HCT116 (cell line): ENCODE data around the gene HTR3A. TPM values are rescaled to one million over a fixed set of nuclear protein-coding genes. Genes with fewer than 3 reads are reported as not detected.

ENCODE experiments used
- ATAC-seq: fragments of 200-7000 bp; cut with Tn5 transposase; 2 replicates; pipeline ENCODE4 v1.9.1; 2020; ENCODE audit warnings: mild to moderate bottlenecking, moderate library complexity
- BruUV-seq: library from RNA; stranded (reverse); fragments of 400-500 nt; replicated peaks from 2 replicates; lab custom pipeline; 2021; lab: Mats Ljungman, UMichigan
- CTCF ChIA-PET: fragments of 300-600 bp; sonication (Branson Sonifier 250); formaldehyde crosslinking; loops from one replicate; lab custom pipeline; 2021; ENCODE audit warnings: antibody characterized with exemption; lab: Charles Lee
- POLR2A ChIA-PET: fragments of 300-600, 350-600 bp; sonication (Branson Sonifier 250); formaldehyde crosslinking; loops from one replicate; lab custom pipeline; 2021; ENCODE audit warnings: antibody characterized with exemption; lab: Charles Lee
- RAD21 ChIA-PET, 2 experiments: fragments of 300-600 bp; sonication (Branson Sonifier 250); formaldehyde crosslinking; loops; one replicate each; lab custom pipeline; 2023; ENCODE audit warnings: low total read pairs in 2 of 2; ENCODE audit not compliant: uncharacterized antibody in 2 of 2, unreplicated experiment in 2 of 2, low non-redundant PET in 1 of 2; lab: Charles Lee
- DNase-seq: peaks from one replicate; pipeline ENCODE4 v3.0.0-alpha.2; 2010; ENCODE audit warnings: low read depth, low spot score
- H2AFZ ChIP-seq: fragments of 200-600 bp; shearing (Covaris generic), sonication (generic); 2 replicates; pipeline ENCODE4 v1.6.1; 2017; ENCODE audit warnings: low read depth, mixed run types, mixed read lengths, antibody characterized with exemption, low read length; ENCODE audit not compliant: poor library complexity, severe bottlenecking
- H3K27ac ChIP-seq: 2 replicates; pipeline ENCODE4 v1.5.1; 2012; ENCODE audit warnings: low read depth, low read length
- H3K27me3 ChIP-seq: fragments of 200-600 bp; sonication (generic); 2 replicates; pipeline ENCODE4 v1.6.1; 2016; ENCODE audit warnings: mixed run types, low read length, mixed read lengths; ENCODE audit not compliant: insufficient read depth
- H3K36me3 ChIP-seq, 2 experiments: fragments of 200-500 bp in 1 of 2; fragments of 200-600 bp in 1 of 2; sonication (Bioruptor generic) in 1 of 2; sonication (generic) in 1 of 2; 2 replicates each; pipeline versions ENCODE4 v1.5.1 to v1.6.1; 2014 to 2016; ENCODE audit warnings: low read length in 2 of 2, inconsistent platforms in 1 of 2, mixed read lengths in 1 of 2, mixed run types in 1 of 2; ENCODE audit not compliant: insufficient read depth in 2 of 2, control insufficient read depth in 1 of 2
- H3K4me1 ChIP-seq, 2 experiments: fragments of 200-600 bp in 1 of 2; sonication (generic) in 1 of 2; 2 replicates each; pipeline versions ENCODE4 v1.5.1 to v1.6.1; 2012 to 2017; ENCODE audit warnings: low read length in 2 of 2, inconsistent platforms in 1 of 2, mild to moderate bottlenecking in 1 of 2, mixed read lengths in 1 of 2, mixed run types in 1 of 2, moderate library complexity in 1 of 2; ENCODE audit not compliant: insufficient read depth in 2 of 2, control insufficient read depth in 1 of 2
- H3K4me2 ChIP-seq: fragments of 200-600 bp; sonication (generic); 2 replicates; pipeline ENCODE4 v1.6.1; 2017; ENCODE audit warnings: mixed run types, low read length, mixed read lengths
- H3K4me3 ChIP-seq, 2 experiments: fragments of 200-600 bp in 1 of 2; sonication (generic) in 1 of 2; replicated peaks in 1 of 2; 2 replicates each; pipeline ENCODE4 v1.5.1; 2011 to 2016; ENCODE audit warnings: low read length in 2 of 2, control low read depth in 1 of 2, low read depth in 1 of 2, mild to moderate bottlenecking in 1 of 2, mixed read lengths in 1 of 2, mixed run types in 1 of 2
- H3K79me2 ChIP-seq: fragments of 200-600 bp; sonication (generic); 2 replicates; pipeline ENCODE4 v1.6.1; 2017; ENCODE audit warnings: mild to moderate bottlenecking, mixed run types, low read length, moderate library complexity, mixed read lengths; ENCODE audit not compliant: insufficient read depth
- H3K9ac ChIP-seq: fragments of 200-600 bp; sonication (generic); 2 replicates; pipeline ENCODE4 v1.6.1; 2016; ENCODE audit warnings: low read length, mixed read lengths
- H3K9me2 ChIP-seq: fragments of 200-600 bp; sonication (generic), shearing (Covaris generic); 2 replicates; pipeline ENCODE4 v1.6.1; 2017; ENCODE audit warnings: mixed run types, mild to moderate bottlenecking, moderate library complexity; ENCODE audit not compliant: insufficient read depth
- H3K9me3 ChIP-seq, 2 experiments: fragments of 200-500 bp in 1 of 2; fragments of 200-600 bp in 1 of 2; sonication (Bioruptor generic) in 1 of 2; sonication (generic) in 1 of 2; 2 replicates each; pipeline ENCODE4 v1.6.1; 2014 to 2017; ENCODE audit warnings: low read length in 2 of 2, mixed read lengths in 2 of 2, inconsistent platforms in 1 of 2, low read depth in 1 of 2, mild to moderate bottlenecking in 1 of 2, mixed run types in 1 of 2, moderate library complexity in 1 of 2; ENCODE audit not compliant: control insufficient read depth in 1 of 2, insufficient read depth in 1 of 2
- H4K20me1 ChIP-seq: fragments of 200-600 bp; sonication (generic), shearing (Covaris generic); 2 replicates; pipeline ENCODE4 v1.6.1; 2017; ENCODE audit warnings: mixed run types, mild to moderate bottlenecking, moderate library complexity; ENCODE audit not compliant: insufficient read depth
- CBX3 ChIP-seq: IDR thresholded peaks from 2 replicates; pipeline ENCODE4 v1.6.1; 2012; ENCODE audit warnings: low read depth
- CEBPB ChIP-seq: IDR thresholded peaks from 2 replicates; pipeline ENCODE4 v1.6.1; 2012; ENCODE audit warnings: low read depth
- EGR1 ChIP-seq: IDR thresholded peaks from 2 replicates; pipeline ENCODE4 v1.6.1; 2012; ENCODE audit warnings: low read depth
- ELF1 ChIP-seq: IDR thresholded peaks from 2 replicates; pipeline ENCODE4 v1.6.1; 2012; ENCODE audit warnings: low read depth, borderline replicate concordance
- EZH2 ChIP-seq: fragments of 200-600 bp; sonication (generic); IDR thresholded peaks from 2 replicates; pipeline ENCODE4 v1.6.1; 2017; ENCODE audit warnings: antibody characterized with exemption, mixed run types
- EZH2phosphoT487 ChIP-seq: fragments of 200-600 bp; IDR thresholded peaks from 2 replicates; pipeline ENCODE4 v1.6.1; 2018; ENCODE audit warnings: antibody characterized with exemption, borderline replicate concordance
- JUND ChIP-seq: IDR thresholded peaks from 2 replicates; pipeline ENCODE4 v1.6.1; 2012
- POLR2A ChIP-seq: IDR thresholded peaks from 2 replicates; pipeline ENCODE4 v1.7.0; 2011; ENCODE audit warnings: borderline replicate concordance; ENCODE audit not compliant: insufficient read depth, insufficient read length; ENCODE audit errors: extremely low read depth
- RAD21 ChIP-seq: IDR thresholded peaks from 2 replicates; pipeline ENCODE4 v1.6.1; 2012; ENCODE audit warnings: low read depth, mild to moderate bottlenecking
- SP1 ChIP-seq: IDR thresholded peaks from 2 replicates; pipeline ENCODE4 v1.6.1; 2012; ENCODE audit warnings: low read depth
- SRF ChIP-seq: IDR thresholded peaks from 2 replicates; pipeline ENCODE4 v1.6.1; 2012; ENCODE audit warnings: low read depth
- TCF7L2 ChIP-seq: IDR thresholded peaks from 2 replicates; pipeline ENCODE4 v1.7.0; 2011; ENCODE audit warnings: borderline replicate concordance, inconsistent platforms; ENCODE audit not compliant: insufficient read depth, insufficient read length; ENCODE audit errors: extremely low read depth
- ZNF274 ChIP-seq: fragments of 200-500 bp; sonication (Bioruptor generic); IDR thresholded peaks from 2 replicates; pipeline ENCODE4 v1.6.1; 2014; ENCODE audit warnings: mild to moderate bottlenecking, low read depth, low read length, inconsistent platforms
- intact Hi-C: fragments of 100-400 bp; cut with micrococcal nuclease; formaldehyde crosslinking; loops from 2 replicates; pipeline ENCODE4 v1.10.0; 2022
- total RNA-seq: library from RNA; stranded (reverse); gene quantifications from one replicate; pipeline ENCODE4 v1.2.1, GENCODE V29; 2021; ENCODE audit not compliant: unreplicated experiment
- TF ChIP-seq, protein P1 (sequence below), 3 experiments: fragments of 200-600 bp in 1 of 3; sonication (generic) in 1 of 3; IDR thresholded peaks in 2 of 3; conservative IDR thresholded peaks in 1 of 3; 2 replicates each; pipeline ENCODE4 v1.5.1; 2012 to 2017; ENCODE audit warnings: low read depth in 2 of 3, low read length in 2 of 3, antibody characterized with exemption in 1 of 3, borderline replicate concordance in 1 of 3, control low read depth in 1 of 3, mild to moderate bottlenecking in 1 of 3, mixed read lengths in 1 of 3, mixed run types in 1 of 3, moderate library complexity in 1 of 3; ENCODE audit not compliant: insufficient read depth in 1 of 3
- TF ChIP-seq, protein P2 (sequence below): IDR thresholded peaks from 2 replicates; pipeline ENCODE4 v1.6.1; 2012; ENCODE audit warnings: low read depth
- TF ChIP-seq, protein P3 (sequence below): IDR thresholded peaks from 2 replicates; pipeline ENCODE4 v1.6.1; 2012
- TF ChIP-seq, protein P4 (sequence below): IDR thresholded peaks from 2 replicates; pipeline ENCODE4 v1.6.1; 2012

HTR3A gene
- total RNA-seq, 1 experiment from 2014 or later: 0.12 TPM

DNA sequence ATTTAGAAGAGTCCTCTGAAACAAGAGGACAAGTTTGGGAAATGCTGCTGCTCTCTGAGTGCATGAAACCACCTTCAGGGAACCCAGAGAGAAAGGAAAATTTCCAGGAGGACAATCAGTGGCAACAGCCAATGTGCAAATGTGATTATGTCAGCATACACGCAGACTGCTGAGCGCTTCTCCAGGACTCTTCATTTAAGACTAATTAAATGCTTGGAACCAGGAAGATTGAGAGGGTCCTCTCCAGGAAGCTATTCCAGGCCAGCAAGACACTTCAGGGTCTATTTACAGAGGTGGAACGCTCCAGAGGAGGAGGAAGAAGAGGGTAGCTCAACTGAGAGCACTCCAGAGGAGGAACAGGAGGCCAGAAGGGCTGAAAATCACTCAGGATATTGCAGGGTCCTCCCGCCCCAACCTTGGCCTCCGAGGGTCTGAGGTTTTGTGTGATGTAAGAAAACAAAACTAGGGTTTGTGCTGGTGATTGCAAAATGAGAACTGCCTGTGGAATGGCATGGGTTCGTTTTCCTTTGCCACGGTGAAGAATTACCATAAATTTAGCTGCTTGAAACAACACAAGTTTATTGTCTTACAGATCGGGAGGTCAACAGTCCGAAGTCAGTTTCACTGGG, 14.1 kb upstream of the HTR3A start:
- H2AFZ ChIP-seq: no peak overlapping the region
- no peak overlapping the region for H3K4me3 ChIP-seq
- H3K27ac ChIP-seq: no peak overlapping the region
- no peaks in the 10 kb centered on the region for H4K20me1 ChIP-seq
- ATAC-seq: no peak
- TF ChIP-seq JUND: no peak
- no peak for TF ChIP-seq CBX3
- TF ChIP-seq ZNF274: no peak
- TF ChIP-seq ELF1: no peak
- TF ChIP-seq POLR2A: no peak
- TF ChIP-seq TCF7L2: no peak
- TF ChIP-seq CEBPB: no peak
- no peak for TF ChIP-seq SP1
- TF ChIP-seq SRF: no peak
- no peak for TF ChIP-seq EGR1
- no peaks in the 10 kb centered on the region for H3K9me3 ChIP-seq
- CTCF ChIA-PET: no interaction called here
- peaks cover 0 to 4% of the 10 kb centered on the region in 2 experiments; a peak in 1 of 4 replicates for H3K4me1 ChIP-seq
- H3K27me3 ChIP-seq: 0 out of 2 replicates have a peak, but pooled peaks cover 7% of the 10 kb centered on the region
- no peaks in the 10 kb centered on the region for H3K79me2 ChIP-seq
- intact Hi-C loops: no loop called here
- BruUV-seq: no TSS peak
- DNase-seq: no peak
- H3K9me2 ChIP-seq: no peaks in the 10 kb centered on the region
- H3K4me2 ChIP-seq: no peak overlapping the region
- RAD21 ChIA-PET: no interaction called here
- POLR2A ChIA-PET: no interaction called here
- no peak overlapping the region for H3K9ac ChIP-seq
- no peaks in the 10 kb centered on the region for H3K36me3 ChIP-seq

DNA sequence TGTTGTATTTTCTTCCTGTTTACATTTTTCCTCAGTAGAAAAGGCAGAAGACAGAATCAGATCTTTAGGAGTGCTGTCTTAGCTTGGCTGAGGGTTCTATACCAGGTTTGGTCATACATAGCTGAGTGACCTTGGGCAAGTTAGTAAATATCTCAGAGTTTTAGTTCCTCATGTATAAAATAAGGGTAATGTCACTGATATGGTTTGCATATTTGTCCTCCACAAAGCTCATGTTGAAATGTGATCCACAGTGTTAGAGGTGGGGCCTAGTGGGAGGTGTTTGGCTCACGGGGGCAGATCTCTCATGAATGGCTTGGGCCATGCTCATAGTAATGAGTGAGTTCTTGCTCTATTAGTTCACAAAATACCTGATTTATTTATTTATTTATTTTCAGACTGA, 7.5 kb upstream of the HTR3A start:
- Histone ChIP-seq H3K4me3 (no peak overlapping the region), H3K4me1 (no peaks in the 10 kb centered on the region), H3K27ac (no peak overlapping the region), H3K9ac (no peak overlapping the region), H4K20me1 (no peaks in the 10 kb centered on the region), H3K79me2 (no peaks in the 10 kb centered on the region), H3K36me3 (no peaks in the 10 kb centered on the region), H2AFZ (no peak overlapping the region), H3K4me2 (no peak overlapping the region), H3K9me2 (no peaks in the 10 kb centered on the region), H3K27me3 (no peaks in the 10 kb centered on the region), H3K9me3 (no peaks in the 10 kb centered on the region)
- RAD21 ChIA-PET: no interaction called here
- DNase-seq (no peak), ATAC-seq (no peak)
- intact Hi-C loops: no loop called here
- CTCF ChIA-PET: no interaction called here
- POLR2A ChIA-PET: no interaction called here
- no TSS peak for BruUV-seq
- TF ChIP-seq, protein P1, sequence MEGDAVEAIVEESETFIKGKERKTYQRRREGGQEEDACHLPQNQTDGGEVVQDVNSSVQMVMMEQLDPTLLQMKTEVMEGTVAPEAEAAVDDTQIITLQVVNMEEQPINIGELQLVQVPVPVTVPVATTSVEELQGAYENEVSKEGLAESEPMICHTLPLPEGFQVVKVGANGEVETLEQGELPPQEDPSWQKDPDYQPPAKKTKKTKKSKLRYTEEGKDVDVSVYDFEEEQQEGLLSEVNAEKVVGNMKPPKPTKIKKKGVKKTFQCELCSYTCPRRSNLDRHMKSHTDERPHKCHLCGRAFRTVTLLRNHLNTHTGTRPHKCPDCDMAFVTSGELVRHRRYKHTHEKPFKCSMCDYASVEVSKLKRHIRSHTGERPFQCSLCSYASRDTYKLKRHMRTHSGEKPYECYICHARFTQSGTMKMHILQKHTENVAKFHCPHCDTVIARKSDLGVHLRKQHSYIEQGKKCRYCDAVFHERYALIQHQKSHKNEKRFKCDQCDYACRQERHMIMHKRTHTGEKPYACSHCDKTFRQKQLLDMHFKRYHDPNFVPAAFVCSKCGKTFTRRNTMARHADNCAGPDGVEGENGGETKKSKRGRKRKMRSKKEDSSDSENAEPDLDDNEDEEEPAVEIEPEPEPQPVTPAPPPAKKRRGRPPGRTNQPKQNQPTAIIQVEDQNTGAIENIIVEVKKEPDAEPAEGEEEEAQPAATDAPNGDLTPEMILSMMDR (IDR thresholded peaks at IDR 0.05 in 2 of 3, conservative IDR thresholded peaks at IDR 0.05 in 1 of 3; ENCODE audit: borderline replicate concordance in 1 of 3, insufficient read depth in 1 of 3, low read depth in 2 of 3, low read length in 2 of 3): no peak
- no peak for TF ChIP-seq RAD21
- TF ChIP-seq, protein P2, sequence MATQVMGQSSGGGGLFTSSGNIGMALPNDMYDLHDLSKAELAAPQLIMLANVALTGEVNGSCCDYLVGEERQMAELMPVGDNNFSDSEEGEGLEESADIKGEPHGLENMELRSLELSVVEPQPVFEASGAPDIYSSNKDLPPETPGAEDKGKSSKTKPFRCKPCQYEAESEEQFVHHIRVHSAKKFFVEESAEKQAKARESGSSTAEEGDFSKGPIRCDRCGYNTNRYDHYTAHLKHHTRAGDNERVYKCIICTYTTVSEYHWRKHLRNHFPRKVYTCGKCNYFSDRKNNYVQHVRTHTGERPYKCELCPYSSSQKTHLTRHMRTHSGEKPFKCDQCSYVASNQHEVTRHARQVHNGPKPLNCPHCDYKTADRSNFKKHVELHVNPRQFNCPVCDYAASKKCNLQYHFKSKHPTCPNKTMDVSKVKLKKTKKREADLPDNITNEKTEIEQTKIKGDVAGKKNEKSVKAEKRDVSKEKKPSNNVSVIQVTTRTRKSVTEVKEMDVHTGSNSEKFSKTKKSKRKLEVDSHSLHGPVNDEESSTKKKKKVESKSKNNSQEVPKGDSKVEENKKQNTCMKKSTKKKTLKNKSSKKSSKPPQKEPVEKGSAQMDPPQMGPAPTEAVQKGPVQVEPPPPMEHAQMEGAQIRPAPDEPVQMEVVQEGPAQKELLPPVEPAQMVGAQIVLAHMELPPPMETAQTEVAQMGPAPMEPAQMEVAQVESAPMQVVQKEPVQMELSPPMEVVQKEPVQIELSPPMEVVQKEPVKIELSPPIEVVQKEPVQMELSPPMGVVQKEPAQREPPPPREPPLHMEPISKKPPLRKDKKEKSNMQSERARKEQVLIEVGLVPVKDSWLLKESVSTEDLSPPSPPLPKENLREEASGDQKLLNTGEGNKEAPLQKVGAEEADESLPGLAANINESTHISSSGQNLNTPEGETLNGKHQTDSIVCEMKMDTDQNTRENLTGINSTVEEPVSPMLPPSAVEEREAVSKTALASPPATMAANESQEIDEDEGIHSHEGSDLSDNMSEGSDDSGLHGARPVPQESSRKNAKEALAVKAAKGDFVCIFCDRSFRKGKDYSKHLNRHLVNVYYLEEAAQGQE: no peak
- TF ChIP-seq EZH2phosphoT487: no peak
- no peak for TF ChIP-seq JUND
- TF ChIP-seq, protein P3, sequence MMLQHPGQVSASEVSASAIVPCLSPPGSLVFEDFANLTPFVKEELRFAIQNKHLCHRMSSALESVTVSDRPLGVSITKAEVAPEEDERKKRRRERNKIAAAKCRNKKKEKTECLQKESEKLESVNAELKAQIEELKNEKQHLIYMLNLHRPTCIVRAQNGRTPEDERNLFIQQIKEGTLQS: no peak
- TF ChIP-seq EZH2: no peak
- TF ChIP-seq, protein P4, sequence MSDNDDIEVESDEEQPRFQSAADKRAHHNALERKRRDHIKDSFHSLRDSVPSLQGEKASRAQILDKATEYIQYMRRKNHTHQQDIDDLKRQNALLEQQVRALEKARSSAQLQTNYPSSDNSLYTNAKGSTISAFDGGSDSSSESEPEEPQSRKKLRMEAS: no peak
- no peak for TF ChIP-seq TCF7L2
